Loucy (cell line): ENCODE results near the gene PRKN.

Experiments used
- H2AFZ ChIP-seq: fragments of 200-600 bp; sonication (generic); 2 replicates; pipeline ENCODE4 v1.6.0; 2016; ENCODE audit warnings: antibody characterized with exemption, mild to moderate bottlenecking, low read length, moderate library complexity
- H3F3A ChIP-seq: fragments of 200-600 bp; 2 replicates; pipeline ENCODE4 v1.6.0; 2016; ENCODE audit warnings: antibody characterized with exemption, low read depth, mild to moderate bottlenecking
- H3K27me3 ChIP-seq: fragments of 200-600 bp; sonication (generic); 2 replicates; pipeline ENCODE4 v1.6.1; 2014; ENCODE audit warnings: low read length, mild to moderate bottlenecking; ENCODE audit not compliant: insufficient read depth, poor library complexity, severe bottlenecking
- H3K36me3 ChIP-seq: fragments of 200-600 bp; sonication (generic); 2 replicates; pipeline ENCODE4 v1.6.1; 2016; ENCODE audit warnings: low read length; ENCODE audit not compliant: insufficient read depth
- H3K4me1 ChIP-seq: fragments of 200-600 bp; sonication (generic); 2 replicates; pipeline ENCODE4 v1.5.1; 2014; ENCODE audit warnings: low read length, mild to moderate bottlenecking; ENCODE audit not compliant: insufficient read depth, poor library complexity, severe bottlenecking
- H3K4me2 ChIP-seq: fragments of 200-600 bp; sonication (generic); 2 replicates; pipeline ENCODE4 v1.6.0; 2014; ENCODE audit warnings: antibody characterized with exemption, low read length, low read depth, mild to moderate bottlenecking; ENCODE audit not compliant: poor library complexity, severe bottlenecking
- H3K4me3 ChIP-seq: fragments of 200-600 bp; sonication (generic); 2 replicates; pipeline ENCODE4 v1.5.1; 2014; ENCODE audit warnings: low read length, mild to moderate bottlenecking, mixed read lengths; ENCODE audit not compliant: poor library complexity, severe bottlenecking
- H3K79me2 ChIP-seq: fragments of 200-600 bp; sonication (generic); 2 replicates; pipeline ENCODE4 v1.6.1; 2014; ENCODE audit warnings: low read length; ENCODE audit not compliant: insufficient read depth
- H3K9ac ChIP-seq: fragments of 200-600 bp; sonication (generic); 2 replicates; pipeline ENCODE4 v1.6.0; 2014; ENCODE audit warnings: mild to moderate bottlenecking, low read depth, low read length, moderate library complexity; ENCODE audit not compliant: poor library complexity, severe bottlenecking
- H3K9me2 ChIP-seq: fragments of 200-600 bp; sonication (generic); replicated peaks from 2 replicates; pipeline ENCODE4 v1.6.1; 2016; ENCODE audit warnings: low read depth, low read length, mixed read lengths
- H3K9me3 ChIP-seq: fragments of 200-600 bp; sonication (generic); 2 replicates; pipeline ENCODE4 v1.6.1; 2014; ENCODE audit warnings: mild to moderate bottlenecking, antibody characterized with exemption, low read length, low read depth; ENCODE audit not compliant: insufficient read depth
- H4K20me1 ChIP-seq: fragments of 200-600 bp; sonication (generic); 2 replicates; pipeline ENCODE4 v1.6.0; 2014; ENCODE audit warnings: antibody characterized with exemption, low read length, mild to moderate bottlenecking; ENCODE audit not compliant: insufficient read depth, poor library complexity, severe bottlenecking
- EZH2phosphoT487 ChIP-seq: fragments of 200-600 bp; IDR thresholded peaks from 2 replicates; pipeline ENCODE4 v1.6.1; 2018; ENCODE audit warnings: antibody characterized with exemption, mild to moderate bottlenecking, moderate library complexity, borderline replicate concordance
- TF ChIP-seq, protein P1 (sequence below): fragments of 200-600 bp; sonication (generic); conservative IDR thresholded peaks from 2 replicates; pipeline ENCODE4 v1.5.1; 2014; ENCODE audit warnings: mild to moderate bottlenecking, antibody characterized with exemption, low read length

Gene PRKN

DNA sequence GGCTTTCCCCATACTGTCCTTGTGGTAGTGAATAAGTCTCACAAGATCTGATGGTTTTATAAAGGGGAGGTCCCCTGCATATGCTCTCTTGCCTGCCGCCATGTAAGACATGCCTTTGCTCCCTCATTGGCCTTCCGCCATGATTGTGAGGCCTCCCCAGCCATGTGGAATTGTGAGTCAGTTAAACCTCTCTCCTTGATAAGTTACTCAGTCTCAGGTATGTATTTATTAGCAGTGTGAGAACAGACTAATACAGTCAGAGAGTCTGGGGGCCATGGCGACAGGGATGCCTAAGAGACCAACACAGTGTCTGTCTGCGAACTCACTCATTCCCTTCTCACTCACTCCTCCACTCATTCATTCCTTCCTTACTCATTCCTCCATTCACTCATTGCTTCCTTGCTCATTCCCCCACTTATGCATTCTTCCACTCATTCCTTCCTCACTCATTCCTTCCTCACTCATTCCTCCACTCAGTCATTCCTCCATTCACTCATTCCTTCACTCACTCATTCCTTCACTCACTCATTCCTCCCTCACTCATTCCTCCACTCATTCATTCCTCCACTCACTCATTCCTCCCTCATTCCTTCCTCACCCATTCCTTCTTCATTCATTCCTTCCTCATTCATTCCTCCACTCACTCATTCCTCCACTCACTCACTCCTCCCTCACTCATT lies 1316.2 kb downstream of the PRKN start:
- H3K27me3 ChIP-seq = no peaks in the 10 kb centered on the region
- H3K9me3 ChIP-seq = no peaks in the 10 kb centered on the region; the same call in 1 of the 2 replicates
- H3F3A ChIP-seq = no peaks in the 10 kb centered on the region
- TF ChIP-seq, protein P1, sequence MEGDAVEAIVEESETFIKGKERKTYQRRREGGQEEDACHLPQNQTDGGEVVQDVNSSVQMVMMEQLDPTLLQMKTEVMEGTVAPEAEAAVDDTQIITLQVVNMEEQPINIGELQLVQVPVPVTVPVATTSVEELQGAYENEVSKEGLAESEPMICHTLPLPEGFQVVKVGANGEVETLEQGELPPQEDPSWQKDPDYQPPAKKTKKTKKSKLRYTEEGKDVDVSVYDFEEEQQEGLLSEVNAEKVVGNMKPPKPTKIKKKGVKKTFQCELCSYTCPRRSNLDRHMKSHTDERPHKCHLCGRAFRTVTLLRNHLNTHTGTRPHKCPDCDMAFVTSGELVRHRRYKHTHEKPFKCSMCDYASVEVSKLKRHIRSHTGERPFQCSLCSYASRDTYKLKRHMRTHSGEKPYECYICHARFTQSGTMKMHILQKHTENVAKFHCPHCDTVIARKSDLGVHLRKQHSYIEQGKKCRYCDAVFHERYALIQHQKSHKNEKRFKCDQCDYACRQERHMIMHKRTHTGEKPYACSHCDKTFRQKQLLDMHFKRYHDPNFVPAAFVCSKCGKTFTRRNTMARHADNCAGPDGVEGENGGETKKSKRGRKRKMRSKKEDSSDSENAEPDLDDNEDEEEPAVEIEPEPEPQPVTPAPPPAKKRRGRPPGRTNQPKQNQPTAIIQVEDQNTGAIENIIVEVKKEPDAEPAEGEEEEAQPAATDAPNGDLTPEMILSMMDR = no peak
- TF ChIP-seq EZH2phosphoT487 = no peak
- H4K20me1 ChIP-seq = no peaks in the 10 kb centered on the region
- H3K79me2 ChIP-seq = no peaks in the 10 kb centered on the region
- H3K4me3 ChIP-seq = no peak overlapping the region
- H3K4me2 ChIP-seq = no peak overlapping the region
- H3K4me1 ChIP-seq = no peaks in the 10 kb centered on the region
- no peak overlapping the region for H2AFZ ChIP-seq
- no peak overlapping the region for H3K9ac ChIP-seq
- H3K9me2 ChIP-seq = no peaks in the 10 kb centered on the region
- no peaks in the 10 kb centered on the region for H3K36me3 ChIP-seq

DNA sequence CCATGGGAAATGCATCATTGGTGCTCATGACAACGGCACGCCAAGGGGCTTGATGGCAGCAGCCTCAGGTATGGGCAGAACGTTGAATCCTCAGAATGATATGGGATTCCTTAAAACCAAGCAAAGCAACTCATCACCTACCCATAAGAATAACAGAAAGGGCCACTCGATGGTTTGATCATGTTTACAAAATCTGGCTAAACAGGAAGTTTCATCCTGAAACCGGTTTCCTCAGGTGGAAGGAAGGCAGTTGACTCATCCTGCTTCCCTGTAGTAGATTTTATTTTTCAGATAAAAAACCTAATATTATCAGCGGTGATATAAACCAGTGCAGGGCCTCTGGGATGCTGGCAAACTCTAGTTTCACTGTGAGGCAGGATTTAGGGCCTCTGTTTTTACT lies 1316.8 kb downstream of the PRKN start:
- no peaks in the 10 kb centered on the region for H3K36me3 ChIP-seq
- no peaks in the 10 kb centered on the region for H4K20me1 ChIP-seq
- no peak overlapping the region for H3K9ac ChIP-seq
- H3K27me3 ChIP-seq = no peaks in the 10 kb centered on the region
- TF ChIP-seq, protein P1 = no peak
- no peak for TF ChIP-seq EZH2phosphoT487
- H3K9me2 ChIP-seq = no peaks in the 10 kb centered on the region
- no peaks in the 10 kb centered on the region; the same call in 1 of the 2 replicates for H3K9me3 ChIP-seq
- H3K4me1 ChIP-seq = no peaks in the 10 kb centered on the region
- H3K4me3 ChIP-seq = no peak overlapping the region
- no peak overlapping the region for H2AFZ ChIP-seq
- H3F3A ChIP-seq = no peaks in the 10 kb centered on the region
- H3K4me2 ChIP-seq = no peak overlapping the region
- H3K79me2 ChIP-seq = no peaks in the 10 kb centered on the region

DNA sequence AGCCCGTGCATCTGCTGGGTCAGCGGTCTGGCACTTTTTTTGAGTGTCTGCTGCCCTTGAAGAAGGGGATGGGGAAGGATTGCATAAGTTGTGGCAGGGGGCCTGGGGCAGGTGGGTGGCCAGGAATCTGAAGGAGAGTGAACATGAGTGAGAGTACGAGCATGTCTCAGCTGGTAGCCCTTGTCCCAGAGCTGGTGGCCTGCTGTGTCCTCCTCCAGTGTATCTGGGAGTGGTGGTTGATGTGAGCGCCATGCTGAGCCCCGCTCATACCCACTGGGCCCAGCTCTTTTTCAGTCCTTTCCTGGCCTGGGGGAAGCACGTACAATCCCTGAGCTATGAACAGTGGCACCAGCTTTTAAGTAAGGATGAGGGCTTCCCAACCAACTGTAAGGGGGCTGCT lies 1317.5 kb downstream of the PRKN start:
- Histone ChIP-seq H3K79me2 (no peaks in the 10 kb centered on the region), H2AFZ (no peak overlapping the region), H3K9me3 (no peaks in the 10 kb centered on the region; the same call in 1 of the 2 replicates), H3F3A (no peaks in the 10 kb centered on the region), H3K27me3 (no peaks in the 10 kb centered on the region), H3K4me2 (no peak overlapping the region), H3K4me1 (no peaks in the 10 kb centered on the region), H3K9me2 (no peaks in the 10 kb centered on the region), H3K9ac (no peak overlapping the region), H3K4me3 (no peak overlapping the region), H3K36me3 (no peaks in the 10 kb centered on the region), H4K20me1 (no peaks in the 10 kb centered on the region)
- no peak for TF ChIP-seq EZH2phosphoT487
- TF ChIP-seq, protein P1 = no peak
